ENCODE results near the gene TCHP. TPM values are rescaled to one million over a fixed set of nuclear protein-coding genes. Genes with fewer than 3 reads are reported as not detected.
A peak's percentile ranks its signal among the peaks of the same experiment; 100 is the strongest.
"Not testable (repeated sequence)": the region's sequence is repeated elsewhere in the genome, so short reads cannot be mapped to it uniquely, and the experiment has no call there.

The TCHP gene, protein sequence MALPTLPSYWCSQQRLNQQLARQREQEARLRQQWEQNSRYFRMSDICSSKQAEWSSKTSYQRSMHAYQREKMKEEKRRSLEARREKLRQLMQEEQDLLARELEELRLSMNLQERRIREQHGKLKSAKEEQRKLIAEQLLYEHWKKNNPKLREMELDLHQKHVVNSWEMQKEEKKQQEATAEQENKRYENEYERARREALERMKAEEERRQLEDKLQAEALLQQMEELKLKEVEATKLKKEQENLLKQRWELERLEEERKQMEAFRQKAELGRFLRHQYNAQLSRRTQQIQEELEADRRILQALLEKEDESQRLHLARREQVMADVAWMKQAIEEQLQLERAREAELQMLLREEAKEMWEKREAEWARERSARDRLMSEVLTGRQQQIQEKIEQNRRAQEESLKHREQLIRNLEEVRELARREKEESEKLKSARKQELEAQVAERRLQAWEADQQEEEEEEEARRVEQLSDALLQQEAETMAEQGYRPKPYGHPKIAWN
- 10 to 100 TPM; 15.7 to 31.7 (median 20.0) TPM for total RNA-seq

DNA sequence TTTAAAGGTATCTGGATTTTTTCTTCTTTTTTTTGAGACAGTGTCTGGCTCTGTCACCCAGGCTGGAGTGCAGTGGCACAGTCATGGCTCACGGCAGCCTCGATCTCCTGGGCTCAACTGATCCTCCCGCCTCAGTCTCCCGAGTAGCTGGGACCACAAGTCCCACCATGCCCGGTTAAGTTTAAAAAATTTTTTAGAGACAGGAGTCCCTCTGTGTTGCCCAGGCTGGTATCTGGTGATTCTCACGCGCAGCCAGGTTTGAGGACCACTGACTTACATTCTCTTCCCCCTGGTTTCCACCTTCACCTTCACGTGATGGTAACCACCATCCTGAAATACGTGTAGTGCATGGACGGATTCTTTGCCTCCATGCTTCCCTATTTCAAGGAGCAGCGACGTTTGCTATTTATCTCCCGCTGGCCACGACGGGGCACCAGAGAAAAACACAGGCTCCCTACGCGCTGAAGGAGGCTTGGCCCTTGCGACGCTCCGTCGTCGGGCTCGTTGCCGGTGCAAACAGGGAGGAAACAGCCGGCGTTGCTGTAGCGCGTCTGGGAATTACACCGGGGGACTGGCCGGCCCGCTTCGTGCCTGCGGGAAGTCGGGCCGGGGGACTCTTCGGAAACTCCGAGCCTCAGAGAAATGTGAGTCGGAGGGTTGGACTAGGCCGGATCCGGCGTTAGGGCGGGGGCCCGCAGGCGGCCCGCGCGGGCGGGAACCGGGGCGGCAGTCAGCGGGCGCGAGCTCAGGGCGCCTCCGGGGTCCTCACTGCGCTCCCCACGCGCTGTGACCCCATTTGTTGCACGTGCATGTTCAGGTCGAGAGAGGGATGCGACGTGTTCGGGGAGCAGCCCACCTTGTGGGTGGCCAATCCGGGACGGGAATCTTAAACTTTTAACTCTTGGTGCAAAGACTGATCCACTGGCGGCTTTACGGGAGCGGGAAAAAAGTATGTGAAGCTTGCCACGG lies at the start of gene TCHP:
TCHP (plus strand) TSS at position 492 of the 969 bp plus-strand sequence. CDS start 2,753 bp downstream, outside the sequence.
- Histone ChIP-seq H3K27ac (peak within 1 kb of the TSS; percentile 87 to 92 (median 90)), H3K27me3 (no peaks in the 10 kb centered on the region), H3K4me1 (peaks cover 17 to 41% (median 17%) of the 10 kb centered on the region in 3 donors), H3K36me3 (peaks cover 16 to 30% (median 19%) of the 10 kb centered on the region in 3 donors), H3K9me3 (no peaks in the 10 kb centered on the region), H3K4me3 (peak within 1 kb of the TSS; percentile 64 to 99 (median 86))
- TF ChIP-seq, protein P1, sequence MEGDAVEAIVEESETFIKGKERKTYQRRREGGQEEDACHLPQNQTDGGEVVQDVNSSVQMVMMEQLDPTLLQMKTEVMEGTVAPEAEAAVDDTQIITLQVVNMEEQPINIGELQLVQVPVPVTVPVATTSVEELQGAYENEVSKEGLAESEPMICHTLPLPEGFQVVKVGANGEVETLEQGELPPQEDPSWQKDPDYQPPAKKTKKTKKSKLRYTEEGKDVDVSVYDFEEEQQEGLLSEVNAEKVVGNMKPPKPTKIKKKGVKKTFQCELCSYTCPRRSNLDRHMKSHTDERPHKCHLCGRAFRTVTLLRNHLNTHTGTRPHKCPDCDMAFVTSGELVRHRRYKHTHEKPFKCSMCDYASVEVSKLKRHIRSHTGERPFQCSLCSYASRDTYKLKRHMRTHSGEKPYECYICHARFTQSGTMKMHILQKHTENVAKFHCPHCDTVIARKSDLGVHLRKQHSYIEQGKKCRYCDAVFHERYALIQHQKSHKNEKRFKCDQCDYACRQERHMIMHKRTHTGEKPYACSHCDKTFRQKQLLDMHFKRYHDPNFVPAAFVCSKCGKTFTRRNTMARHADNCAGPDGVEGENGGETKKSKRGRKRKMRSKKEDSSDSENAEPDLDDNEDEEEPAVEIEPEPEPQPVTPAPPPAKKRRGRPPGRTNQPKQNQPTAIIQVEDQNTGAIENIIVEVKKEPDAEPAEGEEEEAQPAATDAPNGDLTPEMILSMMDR (IDR thresholded peaks at IDR 0.05): peak in 4 of 6 experiments; percentile 7 to 40 (median 20)
- peak in 3 of 4 donors; percentile 19 to 40 (median 28) for TF ChIP-seq POLR2A (IDR thresholded peaks at IDR 0.05)
- DNase-seq: peak; percentile 32
- intact Hi-C loops (cut with DNase I): no loop called here
- 2 to 9% methylated on average over 10 to 31 of the region's 69 CpGs for WGBS, 2 donors

DNA sequence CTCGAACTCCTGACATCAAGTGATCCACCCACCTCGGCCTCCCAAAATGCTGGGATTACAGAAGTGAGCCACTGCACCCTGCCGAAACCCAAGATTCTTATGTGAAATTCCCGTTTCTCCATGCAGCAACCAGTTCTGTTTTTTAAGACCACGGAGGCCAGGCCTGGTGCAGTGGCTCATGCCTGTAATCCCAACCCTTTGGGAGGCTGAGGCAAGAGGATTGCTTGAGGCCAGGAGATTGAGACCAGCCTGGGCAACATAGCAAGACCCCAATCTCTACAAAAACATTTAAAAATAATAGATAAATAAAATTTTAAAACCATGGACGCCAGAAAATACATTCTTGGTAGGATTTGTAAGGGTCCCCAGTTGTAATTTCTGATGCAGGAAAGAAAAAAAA lies 49.6 kb upstream of the TCHP start:
- intact Hi-C loops (cut with DNase I); H3K27me3 ChIP-seq; H3K4me3 ChIP-seq; H3K9me3 ChIP-seq; DNase-seq; H3K27ac ChIP-seq: not testable (repeated sequence)
- 84 to 89% methylated on average over 5 of the region's 6 CpGs for WGBS, 2 donors
- H3K4me1 ChIP-seq: peaks cover 1 to 14% (median 1%) of the 10 kb centered on the region in 3 donors
- H3K36me3 ChIP-seq: peaks cover 9 to 60% (median 21%) of the 10 kb centered on the region in 3 donors

DNA sequence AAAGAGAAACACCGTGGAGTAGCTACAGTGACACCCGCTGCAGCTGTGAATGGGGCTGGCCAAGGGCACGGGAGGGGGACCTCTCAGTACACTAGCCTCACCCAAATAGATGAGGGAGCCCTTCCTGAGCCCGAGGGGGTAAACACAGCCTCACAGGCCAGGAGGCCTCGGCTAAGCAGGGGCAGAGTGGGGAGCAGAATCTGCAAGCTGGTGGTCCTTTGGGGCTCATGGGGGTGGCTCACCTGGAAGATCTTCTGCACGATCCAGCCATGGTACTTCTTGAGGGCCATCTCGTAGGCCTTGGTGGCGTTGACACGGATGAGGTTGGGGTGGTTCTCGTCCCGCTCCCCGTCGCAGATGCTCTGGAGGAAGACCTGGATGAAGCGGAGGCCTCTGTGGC lies 44.7 kb upstream of the TCHP start:
- TF ChIP-seq, protein P1 (IDR thresholded peaks at IDR 0.05): no peak
- TF ChIP-seq POLR2A (IDR thresholded peaks at IDR 0.05): no peak
- no peaks in the 10 kb centered on the region for H3K9me3 ChIP-seq
- peaks cover 36 to 97% (median 36%) of the 10 kb centered on the region in 3 donors for H3K36me3 ChIP-seq
- intact Hi-C loops (cut with DNase I): no loop called here
- peaks cover 0 to 2% (median 0%) of the 10 kb centered on the region in 3 donors for H3K4me1 ChIP-seq
- no peaks in the 10 kb centered on the region for H3K27me3 ChIP-seq
- DNase-seq: no peak
- no peak overlapping the region for H3K4me3 ChIP-seq
- 89 to 100% methylated on average over 6 to 7 of the region's 14 CpGs for WGBS, 2 donors
- H3K27ac ChIP-seq: no peak overlapping the region

DNA sequence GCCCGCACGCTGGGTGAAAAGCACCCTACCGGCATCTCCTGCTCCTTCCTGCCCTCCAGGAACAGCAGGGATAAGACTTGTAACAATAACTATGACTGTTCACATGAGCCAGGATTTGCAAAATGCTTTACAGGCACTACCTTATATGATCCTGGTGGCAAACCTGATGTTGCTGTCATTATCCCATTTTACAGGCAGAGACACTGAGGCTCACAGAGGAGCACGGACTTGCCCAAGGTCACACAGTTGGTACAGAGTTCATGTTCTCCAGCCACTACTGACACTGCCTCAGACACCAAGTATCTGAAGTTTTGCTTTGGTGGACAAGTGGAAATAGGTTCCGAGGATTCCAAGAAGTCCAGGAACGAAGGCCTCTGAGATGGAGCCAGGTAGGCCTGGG lies 42.4 kb upstream of the TCHP start:
- intact Hi-C loops (cut with DNase I): no loop called here
- Histone ChIP-seq H3K36me3 (peaks cover 40 to 97% (median 52%) of the 10 kb centered on the region in 3 donors), H3K27ac (no peak overlapping the region), H3K4me3 (no peak overlapping the region), H3K9me3 (no peaks in the 10 kb centered on the region), H3K4me1 (peaks cover 0 to 23% (median 0%) of the 10 kb centered on the region in 3 donors), H3K27me3 (no peaks in the 10 kb centered on the region)
- TF ChIP-seq, protein P1 (IDR thresholded peaks at IDR 0.05): no peak
- no peak for TF ChIP-seq POLR2A (IDR thresholded peaks at IDR 0.05)
- no peak for DNase-seq
- 92% methylated on average over 6 of the region's 6 CpGs for WGBS, 2 donors

DNA sequence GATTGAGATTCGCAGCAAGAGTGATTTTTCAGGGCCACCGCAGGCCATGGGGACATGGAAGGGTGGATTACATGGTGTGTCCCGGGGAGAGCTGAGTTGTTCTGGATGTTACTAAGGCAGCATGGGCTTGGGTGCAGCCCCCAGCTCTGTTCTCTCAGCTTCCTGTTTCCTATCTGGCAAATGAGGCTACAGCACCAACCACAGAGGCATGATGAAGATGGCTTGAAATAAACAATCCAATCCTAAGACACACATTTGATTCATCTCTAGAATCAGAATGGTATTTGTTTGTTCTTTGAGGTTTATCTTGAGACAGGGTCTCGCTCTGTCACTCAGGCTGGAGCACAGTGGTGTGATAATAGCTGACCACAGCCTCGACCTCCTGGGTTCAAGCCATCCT lies 41.3 kb upstream of the TCHP start:
- DNase-seq: no peak
- Histone ChIP-seq H3K27ac (no peak overlapping the region), H3K4me3 (no peak overlapping the region), H3K4me1 (peaks cover 5 to 34% (median 6%) of the 10 kb centered on the region in 3 donors), H3K27me3 (no peaks in the 10 kb centered on the region), H3K9me3 (no peaks in the 10 kb centered on the region), H3K36me3 (peaks cover 39 to 88% (median 52%) of the 10 kb centered on the region in 3 donors)
- 85 to 98% methylated on average over 4 to 5 of the region's 5 CpGs for WGBS, 2 donors
- TF ChIP-seq, protein P1 (IDR thresholded peaks at IDR 0.05): no peak
- no peak for TF ChIP-seq POLR2A (IDR thresholded peaks at IDR 0.05)
- intact Hi-C loops (cut with DNase I): no loop called here
